Vagina (tissue), 2 donors: ENCODE data around the gene FBXL5. TPM values are rescaled to one million over a fixed set of nuclear protein-coding genes. Genes with fewer than 3 reads are reported as not detected.
"Not testable (repeated sequence)": the region's sequence is repeated elsewhere in the genome, so short reads cannot be mapped to it uniquely, and the experiment has no call there.

Experiments used
- DNase-seq, 2 donors: peaks; one replicate each; pipeline ENCODE4 v3.0.0-alpha.2; 2017; ENCODE audit errors: extremely low spot score in 2 of 2
- H3K27ac ChIP-seq: fragments of 200-600 bp; sonication (generic); one replicate; pipeline ENCODE4 v1.5.1; 2019
- H3K27me3 ChIP-seq: fragments of 200-600 bp; sonication (generic); one replicate; pipeline ENCODE4 v1.5.1; 2019
- H3K36me3 ChIP-seq, 2 donors: fragments of 200-600 bp; sonication (generic); one replicate each; pipeline ENCODE4 v1.5.1; 2017 to 2019
- H3K4me1 ChIP-seq: fragments of 200-600 bp; sonication (generic); one replicate; pipeline ENCODE4 v1.5.1; 2019
- H3K4me3 ChIP-seq, 2 donors: fragments of 200-600 bp; sonication (generic); 1 replicate in 1 of 2; 2 replicates in 1 of 2; pipeline ENCODE4 v1.5.1; 2016 to 2019
- H3K9me3 ChIP-seq: fragments of 200-600 bp; sonication (generic); one replicate; pipeline ENCODE4 v1.5.1; 2019
- POLR2A ChIP-seq, 2 donors: fragments of 450-650 bp; IDR thresholded peaks; one replicate each; pipeline ENCODE4 v1.6.1; 2017; ENCODE audit warnings: antibody characterized with exemption in 2 of 2, mild to moderate bottlenecking in 2 of 2, moderate library complexity in 2 of 2
- POLR2AphosphoS5 ChIP-seq, 2 donors: sonication (generic); formaldehyde crosslinking; IDR thresholded peaks; one replicate each; pipeline ENCODE4 v1.9.0; 2017; ENCODE audit warnings: antibody characterized with exemption in 2 of 2, mild to moderate bottlenecking in 2 of 2, low read depth in 1 of 2; ENCODE audit not compliant: insufficient read depth in 1 of 2
- intact Hi-C: fragments of 100-400 bp; cut with DNase I; formaldehyde crosslinking; loops from one replicate; pipeline ENCODE4 v1.15.1; 2023
- total RNA-seq: library from RNA; depleted of rRNA; stranded (reverse); fragments of >200 nt; gene quantifications from one replicate; pipeline ENCODE4 v1.2.3, GENCODE V29; 2016
- TF ChIP-seq, protein P1 (sequence below), 3 experiments: fragments of 450-650 bp in 2 of 3; fragments of 200-600 bp in 1 of 3; sonication (generic) in 1 of 3; IDR thresholded peaks; one replicate each; pipeline ENCODE4 v1.5.1; 2017 to 2019; ENCODE audit warnings: antibody characterized with exemption in 3 of 3, mild to moderate bottlenecking in 2 of 3, moderate library complexity in 2 of 3

Gene FBXL5
- total RNA-seq, 1 donor from 2014 or later = 103 TPM

DNA sequence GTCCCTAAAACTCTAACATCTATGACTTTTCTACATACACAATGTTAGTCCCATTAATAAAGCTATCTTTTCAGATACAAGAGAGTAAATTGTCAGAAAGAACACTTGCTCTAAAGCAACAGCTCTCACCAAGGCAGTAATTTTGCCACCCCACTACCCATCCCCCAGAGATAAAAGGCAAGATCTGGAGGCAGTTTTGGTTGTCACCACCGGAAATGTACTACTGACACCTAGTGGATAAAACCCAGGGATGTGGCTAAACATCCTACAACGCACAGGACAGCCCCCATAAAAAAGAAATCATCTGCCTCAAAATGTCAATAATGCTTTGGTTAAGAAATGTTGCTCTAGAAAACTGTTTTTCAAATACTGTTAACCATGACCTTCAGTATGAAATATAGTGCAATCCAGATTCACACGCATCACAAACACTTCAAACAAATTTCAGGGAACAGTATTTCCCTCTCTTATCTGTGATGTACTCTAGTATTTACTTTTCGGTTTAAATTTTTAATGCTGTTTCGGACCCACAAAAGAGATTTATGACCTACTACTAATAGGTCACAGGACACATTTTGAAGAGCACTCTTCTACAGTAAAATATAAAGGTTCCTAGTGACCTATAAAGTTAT is 5.1 kb downstream of the FBXL5 start:
- DNase-seq = no peak
- Histone ChIP-seq H3K4me1 (peaks cover 85% of the 10 kb centered on the region), H3K4me3 (no peak overlapping the region), H3K27ac (peak overlapping the region; percentile 99), H3K27me3 (no peaks in the 10 kb centered on the region), H3K36me3 (no peaks in the 10 kb centered on the region), H3K9me3 (no peaks in the 10 kb centered on the region)
- TF ChIP-seq POLR2A (IDR thresholded peaks at IDR 0.05) = no peak
- TF ChIP-seq, protein P1, sequence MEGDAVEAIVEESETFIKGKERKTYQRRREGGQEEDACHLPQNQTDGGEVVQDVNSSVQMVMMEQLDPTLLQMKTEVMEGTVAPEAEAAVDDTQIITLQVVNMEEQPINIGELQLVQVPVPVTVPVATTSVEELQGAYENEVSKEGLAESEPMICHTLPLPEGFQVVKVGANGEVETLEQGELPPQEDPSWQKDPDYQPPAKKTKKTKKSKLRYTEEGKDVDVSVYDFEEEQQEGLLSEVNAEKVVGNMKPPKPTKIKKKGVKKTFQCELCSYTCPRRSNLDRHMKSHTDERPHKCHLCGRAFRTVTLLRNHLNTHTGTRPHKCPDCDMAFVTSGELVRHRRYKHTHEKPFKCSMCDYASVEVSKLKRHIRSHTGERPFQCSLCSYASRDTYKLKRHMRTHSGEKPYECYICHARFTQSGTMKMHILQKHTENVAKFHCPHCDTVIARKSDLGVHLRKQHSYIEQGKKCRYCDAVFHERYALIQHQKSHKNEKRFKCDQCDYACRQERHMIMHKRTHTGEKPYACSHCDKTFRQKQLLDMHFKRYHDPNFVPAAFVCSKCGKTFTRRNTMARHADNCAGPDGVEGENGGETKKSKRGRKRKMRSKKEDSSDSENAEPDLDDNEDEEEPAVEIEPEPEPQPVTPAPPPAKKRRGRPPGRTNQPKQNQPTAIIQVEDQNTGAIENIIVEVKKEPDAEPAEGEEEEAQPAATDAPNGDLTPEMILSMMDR (IDR thresholded peaks at IDR 0.05) = peak in 2 of 3 experiments; percentile 42 to 59
- TF ChIP-seq POLR2AphosphoS5 (IDR thresholded peaks at IDR 0.05; ENCODE audit: insufficient read depth in 1 of 2, low read depth in 1 of 2) = peak in 1 of 2 donors; percentile 43
- intact Hi-C loops = loop anchor here (5.0 to 10.0 kb wide), 2 partner anchors 175 to 648 kb away; partner anchors contain the start of gene CPEB2

DNA sequence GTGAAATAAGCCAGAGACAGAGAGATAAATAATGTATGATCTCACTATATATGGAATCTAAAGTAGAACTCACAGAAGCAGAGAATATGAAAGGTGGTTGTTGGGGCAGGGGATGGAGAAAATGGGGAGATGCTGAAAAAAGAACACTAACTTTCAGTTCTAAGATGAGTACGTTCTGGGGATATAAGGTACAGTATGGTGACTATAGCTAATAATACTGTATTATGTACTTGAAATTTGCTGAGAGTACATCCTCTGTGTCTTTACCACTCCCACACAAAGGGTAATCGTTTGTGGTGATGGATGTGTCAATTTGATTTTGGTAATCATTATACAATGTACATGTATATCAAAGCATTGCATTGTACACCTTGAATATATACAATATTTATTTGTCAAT is 6.6 kb downstream of the FBXL5 start:
- intact Hi-C loops = no loop called here
- H3K27ac ChIP-seq = no peak overlapping the region
- H3K4me1 ChIP-seq = peaks cover 92% of the 10 kb centered on the region

DNA sequence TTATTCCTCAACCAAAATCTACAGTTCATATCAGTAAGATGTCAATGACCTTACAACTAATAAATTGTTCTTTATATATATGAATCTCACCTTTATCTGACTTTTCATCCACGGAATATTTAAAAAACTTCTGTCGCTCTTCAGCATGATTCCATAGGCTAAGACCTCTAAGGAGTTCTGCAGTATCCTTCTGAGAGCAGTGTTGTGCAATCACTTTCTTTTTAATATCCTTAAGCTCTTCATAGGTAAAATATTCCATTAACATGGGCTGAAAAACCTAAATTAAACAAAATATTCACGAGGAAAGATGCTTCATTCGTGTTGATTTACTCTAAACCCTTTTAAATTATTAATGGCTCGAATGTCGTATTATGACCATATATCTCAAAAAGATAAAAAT is 16.7 kb downstream of the FBXL5 start:
- H3K27ac ChIP-seq = no peak overlapping the region
- no peak overlapping the region for H3K4me3 ChIP-seq
- intact Hi-C loops = no loop called here
- H3K9me3 ChIP-seq = no peaks in the 10 kb centered on the region
- peaks cover 13% of the 10 kb centered on the region for H3K4me1 ChIP-seq
- DNase-seq = no peak
- TF ChIP-seq POLR2A (IDR thresholded peaks at IDR 0.05) (no peak), POLR2AphosphoS5 (IDR thresholded peaks at IDR 0.05; ENCODE audit: insufficient read depth in 1 of 2, low read depth in 1 of 2) (no peak)
- TF ChIP-seq, protein P1 (IDR thresholded peaks at IDR 0.05) = no peak
- H3K27me3 ChIP-seq = no peaks in the 10 kb centered on the region
- peaks cover 2 to 31% of the 10 kb centered on the region in 2 donors for H3K36me3 ChIP-seq

More for the DNA sequence above, 6.6 kb downstream of the FBXL5 start:
- no peaks in the 10 kb centered on the region for H3K9me3 ChIP-seq
- H3K27me3 ChIP-seq = no peaks in the 10 kb centered on the region
- DNase-seq = no peak
- TF ChIP-seq POLR2A (IDR thresholded peaks at IDR 0.05) (no peak), POLR2AphosphoS5 (IDR thresholded peaks at IDR 0.05; ENCODE audit: insufficient read depth in 1 of 2, low read depth in 1 of 2) (no peak)
- TF ChIP-seq, protein P1 (IDR thresholded peaks at IDR 0.05) = no peak
- no peaks in the 10 kb centered on the region for H3K36me3 ChIP-seq
- H3K4me3 ChIP-seq = no peak overlapping the region

DNA sequence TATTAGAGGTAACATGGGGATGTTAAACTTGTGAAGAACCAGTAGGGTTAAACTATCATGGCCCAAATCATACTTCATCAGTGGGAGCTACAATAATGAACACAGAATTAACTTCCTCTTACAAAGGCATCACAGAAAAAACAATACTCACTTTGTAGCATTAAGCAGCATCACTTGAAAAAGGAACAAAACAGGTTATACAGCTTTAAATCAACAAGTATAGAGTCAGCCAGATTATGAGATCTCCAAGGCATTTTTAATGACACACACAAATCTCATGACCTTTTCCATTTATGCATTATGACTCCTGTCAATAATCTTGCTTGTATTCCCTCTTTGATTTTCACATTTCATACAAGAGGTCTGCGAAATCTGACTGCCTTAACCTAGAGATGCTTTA is 18.3 kb downstream of the FBXL5 start:
- H3K36me3 ChIP-seq = peaks cover 2 to 31% of the 10 kb centered on the region in 2 donors
- DNase-seq = no peak
- no peak overlapping the region for H3K4me3 ChIP-seq
- H3K4me1 ChIP-seq = no peaks in the 10 kb centered on the region
- intact Hi-C loops = no loop called here
- TF ChIP-seq, protein P1 (IDR thresholded peaks at IDR 0.05) = no peak
- TF ChIP-seq POLR2AphosphoS5 (IDR thresholded peaks at IDR 0.05; ENCODE audit: insufficient read depth in 1 of 2, low read depth in 1 of 2) = peak in 1 of 2 donors; percentile 50
- no peak overlapping the region for H3K27ac ChIP-seq
- no peaks in the 10 kb centered on the region for H3K27me3 ChIP-seq
- no peaks in the 10 kb centered on the region for H3K9me3 ChIP-seq

DNA sequence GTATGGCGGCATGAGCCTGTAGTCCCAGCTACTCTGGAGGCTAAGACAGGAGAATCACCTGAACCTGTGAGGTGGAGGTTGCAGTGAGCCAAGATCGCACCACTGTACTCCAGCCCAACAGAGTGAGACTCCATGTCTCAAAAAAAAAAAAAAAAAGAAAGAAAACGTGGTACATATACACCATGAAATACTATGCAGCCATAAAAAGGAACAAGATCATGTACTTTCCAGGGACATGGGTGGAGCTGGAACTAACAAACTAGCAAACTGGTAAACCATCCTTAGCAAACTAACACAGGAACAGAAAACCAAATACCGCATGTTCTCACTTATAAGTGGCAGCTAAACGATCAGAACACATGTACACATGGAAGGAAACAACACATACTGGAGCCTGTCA is 37.8 kb downstream of the FBXL5 start:
- H3K27ac ChIP-seq, H3K4me1 ChIP-seq, DNase-seq, intact Hi-C loops, H3K4me3 ChIP-seq, H3K27me3 ChIP-seq: not testable (repeated sequence)
- Histone ChIP-seq H3K9me3 (peaks cover 10% of the 10 kb centered on the region), H3K36me3 (peaks cover 2 to 27% of the 10 kb centered on the region in 2 donors)

DNA sequence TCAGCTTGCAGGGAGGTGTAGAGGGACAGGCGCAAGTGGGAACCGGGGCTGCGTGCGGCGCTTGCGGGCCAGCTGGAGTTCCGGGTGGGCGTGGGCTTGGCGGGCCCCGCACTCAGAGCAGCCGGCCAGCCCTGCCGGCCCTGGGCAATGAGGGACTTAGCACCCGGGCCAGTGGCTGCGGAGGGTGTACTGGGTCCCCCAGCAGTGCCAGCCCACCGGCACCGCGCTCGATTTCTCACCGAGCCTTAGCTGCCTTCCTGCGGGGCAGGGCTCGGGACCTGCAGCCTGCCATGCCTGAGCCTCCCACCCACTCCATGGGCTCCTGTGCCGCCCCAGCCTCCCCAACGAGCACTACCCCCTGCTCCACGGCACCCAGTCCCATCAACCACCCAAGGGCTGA is 40.3 kb downstream of the FBXL5 start:
- H3K36me3 ChIP-seq = peaks cover 0 to 23% of the 10 kb centered on the region in 2 donors
- H3K4me3 ChIP-seq, H3K9me3 ChIP-seq, DNase-seq, H3K27me3 ChIP-seq, intact Hi-C loops, H3K27ac ChIP-seq: not testable (repeated sequence)
- H3K4me1 ChIP-seq = peaks cover 13% of the 10 kb centered on the region
